Measurements from ENCODE around the gene MFNG.

- TF ChIP-seq CTCF (IDR thresholded peaks at IDR 0.05), result no peak
- no peak for TF ChIP-seq EZH2 (IDR thresholded peaks at IDR 0.05; ENCODE audit: borderline replicate concordance, insufficient read depth, low read depth, low read length, poor library complexity, severe bottlenecking)
Measured at GRCh38 chr22:37448516-37449127, 37.6 kb downstream of the MFNG start.

All from B cell (primary cell).